NOMO-1 treated with dmso at 0.1 percent for 144 hours (cell line): ENCODE results near the gene TAB2.

ENCODE experiments used
- DNase-seq: peaks from one replicate; lab custom pipeline; 2025; ENCODE audit not compliant: unreplicated experiment; lab: John Stamatoyannopoulos, UW

Gene TAB2, protein sequence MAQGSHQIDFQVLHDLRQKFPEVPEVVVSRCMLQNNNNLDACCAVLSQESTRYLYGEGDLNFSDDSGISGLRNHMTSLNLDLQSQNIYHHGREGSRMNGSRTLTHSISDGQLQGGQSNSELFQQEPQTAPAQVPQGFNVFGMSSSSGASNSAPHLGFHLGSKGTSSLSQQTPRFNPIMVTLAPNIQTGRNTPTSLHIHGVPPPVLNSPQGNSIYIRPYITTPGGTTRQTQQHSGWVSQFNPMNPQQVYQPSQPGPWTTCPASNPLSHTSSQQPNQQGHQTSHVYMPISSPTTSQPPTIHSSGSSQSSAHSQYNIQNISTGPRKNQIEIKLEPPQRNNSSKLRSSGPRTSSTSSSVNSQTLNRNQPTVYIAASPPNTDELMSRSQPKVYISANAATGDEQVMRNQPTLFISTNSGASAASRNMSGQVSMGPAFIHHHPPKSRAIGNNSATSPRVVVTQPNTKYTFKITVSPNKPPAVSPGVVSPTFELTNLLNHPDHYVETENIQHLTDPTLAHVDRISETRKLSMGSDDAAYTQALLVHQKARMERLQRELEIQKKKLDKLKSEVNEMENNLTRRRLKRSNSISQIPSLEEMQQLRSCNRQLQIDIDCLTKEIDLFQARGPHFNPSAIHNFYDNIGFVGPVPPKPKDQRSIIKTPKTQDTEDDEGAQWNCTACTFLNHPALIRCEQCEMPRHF

DNA sequence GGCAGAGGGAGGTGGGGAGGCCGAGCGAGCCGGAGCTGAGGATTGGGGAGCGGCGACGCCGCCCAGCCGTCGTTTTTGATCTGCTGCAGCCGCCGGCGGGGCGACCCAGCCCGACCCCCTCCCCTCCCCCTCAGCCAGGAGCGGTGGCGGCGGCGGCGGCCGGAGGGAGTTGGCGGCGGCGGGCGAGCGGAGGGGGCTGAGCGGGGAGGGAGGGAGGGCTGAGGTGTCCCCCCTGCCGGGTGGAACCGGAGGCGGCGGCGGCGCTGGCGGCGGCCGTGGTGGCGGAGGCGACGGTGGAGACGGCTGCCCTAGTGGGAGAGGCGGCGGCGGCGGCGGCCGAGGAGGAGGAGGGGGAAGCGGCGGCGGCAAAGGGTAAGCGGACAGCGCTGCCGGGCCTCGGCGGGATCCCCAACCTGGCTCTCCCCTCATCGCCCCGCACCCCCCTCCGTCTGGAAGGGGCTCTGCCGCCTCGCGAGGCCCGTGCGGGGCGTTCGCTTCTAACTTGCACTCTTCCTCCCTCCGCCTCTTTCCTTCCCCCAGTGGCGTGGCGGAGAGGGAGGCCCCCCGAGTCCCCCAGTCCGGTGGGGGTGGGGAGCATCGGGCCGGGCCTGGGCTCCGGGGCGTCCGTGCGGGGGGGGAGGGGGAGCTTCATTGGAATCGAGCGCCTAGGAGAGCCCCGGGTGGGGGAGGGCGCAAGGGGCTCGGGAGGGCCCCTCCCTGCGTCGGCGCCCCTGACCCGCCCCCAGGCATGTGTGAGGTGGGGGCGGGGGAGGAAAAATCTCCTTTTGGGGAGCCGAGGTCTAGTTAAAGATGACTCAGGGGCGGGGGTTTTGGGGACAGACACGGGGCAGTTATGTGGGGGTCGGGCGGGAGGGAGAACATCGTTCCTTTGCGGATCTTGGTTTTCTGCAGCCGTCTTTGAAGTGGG is at the start of gene TAB2:
TAB2 (plus strand) TSS at position 69 of the 928 bp plus-strand sequence. CDS start 52,286 bp downstream, outside the sequence.
- DNase-seq: no peak

DNA sequence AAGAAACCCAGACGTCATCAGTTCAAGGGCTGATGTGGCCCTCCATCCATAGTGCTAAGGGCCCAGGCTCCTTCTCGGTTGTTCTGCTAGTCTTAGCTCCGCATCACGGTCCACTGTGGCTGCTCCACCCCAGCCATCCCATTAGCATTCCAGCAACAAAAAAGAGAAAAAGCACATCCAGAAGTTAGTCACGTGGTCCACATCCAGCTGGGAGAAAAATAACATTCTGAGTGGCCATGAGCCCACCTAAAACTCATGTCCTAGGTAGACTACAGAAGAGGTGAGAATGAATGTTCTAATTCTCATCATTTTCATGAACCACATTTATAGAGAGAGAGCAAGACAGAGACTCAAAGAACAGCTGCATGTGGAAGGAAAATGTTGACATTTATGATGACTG is 49.4 kb upstream of the TAB2 start:
- no peak for DNase-seq

DNA sequence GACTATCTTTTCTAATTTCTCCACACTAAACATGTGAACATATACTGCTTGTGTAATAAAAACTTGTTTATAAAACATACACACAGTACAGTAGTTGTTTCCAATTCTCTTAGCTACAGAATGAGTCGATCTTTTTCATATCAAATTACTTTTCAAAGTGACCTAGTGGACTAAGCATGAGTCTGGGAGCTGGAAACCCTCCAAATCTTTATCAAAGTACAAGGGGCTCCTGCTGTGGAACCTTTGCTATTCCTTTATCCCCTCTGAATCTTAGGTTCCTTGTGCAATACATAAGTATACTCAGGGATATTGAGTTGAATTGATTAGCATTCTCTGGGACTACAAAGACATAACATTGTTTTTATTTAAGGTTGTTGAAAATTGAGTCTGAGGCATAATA is 48.7 kb upstream of the TAB2 start:
- no peak for DNase-seq

DNA sequence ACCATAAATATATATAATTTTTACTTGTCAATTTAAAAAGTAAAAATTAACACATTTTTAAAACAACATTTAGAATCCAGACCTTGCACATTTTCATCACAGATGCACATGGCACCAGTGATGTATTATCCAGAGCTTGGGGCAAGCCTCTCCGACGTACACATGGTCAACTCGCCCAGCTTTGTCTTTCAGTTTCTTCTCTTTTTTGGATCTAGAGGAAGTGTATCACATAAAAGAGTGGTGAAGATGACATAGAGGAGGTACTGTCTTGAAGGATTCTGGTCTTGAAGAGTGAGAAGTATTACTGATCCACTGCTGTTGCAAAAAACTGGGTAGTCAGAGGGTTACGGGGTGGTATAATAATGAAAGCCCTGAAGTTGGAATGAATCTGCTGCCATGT is 46.9 kb upstream of the TAB2 start:
- no peak for DNase-seq

DNA sequence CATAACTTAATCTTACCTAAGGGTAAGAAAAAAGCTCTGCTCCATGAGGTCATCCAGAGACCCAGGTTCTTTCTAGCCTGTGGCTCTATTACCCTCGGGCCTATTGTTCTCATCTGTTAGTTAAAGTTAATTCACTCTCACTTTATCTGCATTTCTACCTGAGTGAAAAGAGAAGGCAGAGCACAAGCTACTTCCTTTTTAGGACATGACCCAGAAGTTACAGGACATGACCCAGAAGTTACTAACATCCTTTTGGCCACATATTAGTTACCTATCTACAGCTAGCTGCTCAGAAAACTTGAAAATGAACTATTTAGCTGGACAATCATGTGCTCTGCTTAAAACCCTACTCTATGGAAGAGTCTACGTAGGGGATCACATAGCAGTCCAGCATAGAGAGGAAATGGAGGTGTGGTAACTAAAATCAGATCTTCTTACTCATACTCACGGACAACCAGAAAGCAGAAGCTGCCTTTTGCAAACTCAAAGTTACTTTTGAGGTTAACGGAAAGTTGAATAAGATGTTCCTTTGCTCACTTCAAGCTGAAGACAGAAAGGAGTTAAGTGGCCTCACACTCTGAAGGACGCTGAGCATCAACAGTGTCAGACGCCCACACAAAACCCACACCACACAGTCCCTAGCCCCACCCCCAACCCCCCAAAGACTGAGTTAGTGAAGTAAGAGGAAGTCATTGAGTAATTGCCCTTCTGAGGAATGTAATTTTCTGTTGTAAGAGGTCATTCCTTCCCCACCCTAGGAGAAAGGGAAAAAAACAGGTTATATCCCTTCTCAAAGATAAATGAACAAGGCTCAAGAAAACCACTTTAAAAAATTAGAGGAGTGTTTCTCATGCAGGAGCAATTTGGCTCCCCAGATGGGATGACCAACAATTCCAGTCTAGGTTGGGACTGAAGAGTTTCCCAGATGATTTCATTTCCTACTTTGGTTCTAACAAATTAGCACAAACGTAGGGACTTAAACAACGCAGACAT is 45.9 kb upstream of the TAB2 start:
- peak; percentile 77 for DNase-seq

DNA sequence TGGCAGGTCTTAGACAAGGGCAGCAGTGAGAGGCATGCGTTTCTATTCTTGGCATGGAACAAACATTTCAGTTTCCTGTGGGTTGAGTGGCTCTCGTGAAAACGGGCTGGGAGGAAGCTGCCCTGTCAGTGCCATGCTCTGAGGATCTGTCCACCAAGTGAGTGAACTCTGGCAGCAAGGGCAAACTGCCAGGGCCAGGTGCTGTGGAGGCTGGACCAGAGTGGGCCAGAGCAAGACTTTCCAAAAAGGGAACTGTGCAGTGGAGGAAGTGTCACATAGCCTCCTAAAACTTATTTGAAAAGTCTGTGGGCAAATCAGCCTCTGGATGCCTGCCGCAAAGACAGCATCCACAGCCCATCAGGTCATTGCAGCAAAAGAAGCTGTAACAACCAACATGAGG is 44.2 kb upstream of the TAB2 start:
- peak; percentile 54 for DNase-seq

DNA sequence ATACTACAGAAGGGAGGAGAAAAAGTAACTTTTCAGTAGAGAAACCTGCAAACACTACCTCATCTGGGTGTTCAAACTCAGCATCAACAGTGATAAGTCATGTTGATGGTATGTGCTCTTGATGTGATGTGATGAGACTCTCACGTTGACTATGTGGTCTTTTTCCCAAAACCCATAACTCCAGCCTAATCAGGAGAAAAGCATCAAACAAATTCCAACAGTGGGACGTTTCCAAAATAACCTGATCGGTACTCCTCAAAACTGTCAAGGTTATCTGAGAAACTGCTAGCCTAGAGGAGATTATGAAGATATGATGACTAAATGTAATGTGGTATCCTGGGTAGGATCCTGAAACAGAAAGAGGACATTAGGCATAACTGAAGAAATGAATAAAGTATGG is 41.9 kb upstream of the TAB2 start:
- no peak for DNase-seq

DNA sequence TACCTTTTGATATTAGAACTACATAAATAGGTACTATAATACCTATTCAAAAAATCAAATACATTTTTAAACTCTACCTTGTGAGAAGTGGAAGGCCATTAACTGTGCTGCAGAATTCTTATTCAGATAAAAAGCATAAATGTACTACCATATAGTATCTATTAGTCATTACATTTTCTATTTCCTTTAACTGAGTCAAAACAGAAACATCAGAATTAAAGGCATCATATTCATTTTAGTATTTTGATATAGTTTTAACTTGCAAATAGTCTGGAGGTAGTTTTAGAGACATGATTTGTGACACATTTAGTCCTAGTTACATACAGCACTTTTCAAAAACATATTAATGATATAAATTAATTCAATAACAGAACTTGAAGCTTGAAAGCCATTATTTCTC is 39.9 kb upstream of the TAB2 start:
- DNase-seq: no peak

DNA sequence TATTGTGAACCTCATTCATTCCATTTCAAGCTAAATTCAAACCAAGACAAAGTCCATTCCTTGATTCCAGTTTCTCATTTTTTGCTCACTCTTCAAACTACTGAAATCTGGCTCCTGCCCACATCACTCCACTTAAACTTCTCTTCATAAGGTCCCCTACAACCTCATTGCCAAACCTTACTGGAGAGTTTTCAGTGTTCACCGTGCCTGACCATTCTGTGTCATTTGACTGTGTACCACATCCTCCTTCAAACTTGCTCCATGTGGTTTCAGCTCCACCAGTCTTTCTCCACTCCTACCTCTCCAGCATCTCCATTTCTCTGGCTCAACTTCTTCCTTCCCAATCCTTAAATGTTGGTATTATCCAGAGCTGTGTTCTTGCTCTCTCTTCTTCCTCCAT is 38.5 kb upstream of the TAB2 start:
- DNase-seq: no peak

DNA sequence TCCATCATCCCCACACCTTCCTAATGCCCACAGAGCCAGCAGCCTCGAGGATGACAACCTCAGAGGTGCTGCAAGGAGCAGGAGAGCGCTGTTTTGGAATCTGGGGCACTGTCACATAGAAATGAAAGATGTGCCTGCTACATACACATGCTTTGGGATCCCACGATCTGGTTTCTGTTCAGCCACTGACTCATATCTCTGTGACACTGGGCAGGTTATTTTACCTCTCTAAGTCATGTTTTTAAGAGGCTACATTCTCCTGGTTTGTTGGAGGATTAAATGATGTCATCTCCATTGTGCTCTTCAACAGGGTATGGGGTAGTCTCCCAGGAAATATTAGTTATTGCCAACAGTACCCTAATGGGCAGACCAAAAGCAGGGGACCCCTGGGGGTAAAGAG is 32.6 kb upstream of the TAB2 start:
- DNase-seq: no peak

DNA sequence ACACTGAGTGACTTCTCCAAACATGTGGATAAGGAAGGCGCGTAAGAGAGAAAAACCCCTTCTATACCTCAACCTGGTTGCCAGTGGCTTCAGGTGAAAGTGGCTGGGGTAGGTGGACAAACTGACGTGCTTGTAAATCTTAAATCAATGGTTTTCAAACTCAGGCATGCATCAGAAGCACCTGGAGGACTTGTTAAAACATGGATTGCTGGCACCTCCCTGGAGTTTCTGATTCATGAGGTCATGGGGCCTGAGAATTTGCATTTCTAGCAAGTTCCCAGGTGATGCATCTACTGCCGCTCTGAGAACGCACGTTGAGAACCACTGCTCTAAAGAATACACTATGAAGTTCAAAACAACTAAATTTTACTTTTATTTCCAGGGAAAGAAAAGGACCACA is 31.9 kb upstream of the TAB2 start:
- no peak for DNase-seq

DNA sequence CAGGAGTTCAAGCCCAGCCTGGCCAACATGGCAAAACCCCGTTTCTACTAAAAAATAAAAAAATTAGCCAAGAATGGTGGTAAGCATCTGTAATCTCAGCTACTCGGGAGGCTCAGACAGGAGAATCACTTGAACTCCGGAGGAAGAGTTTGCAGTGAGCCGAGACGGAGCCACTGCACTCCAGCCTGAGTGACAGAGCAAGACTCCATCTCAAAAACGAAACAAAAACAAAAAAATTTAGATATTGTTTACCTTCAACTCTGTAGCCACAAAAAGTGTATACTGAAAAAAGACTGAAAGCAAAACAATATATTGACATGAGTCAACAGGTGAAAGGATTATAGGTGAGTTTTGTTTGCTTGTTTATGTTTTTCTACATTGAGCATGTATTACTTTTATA is 30.6 kb upstream of the TAB2 start:
- no peak for DNase-seq

DNA sequence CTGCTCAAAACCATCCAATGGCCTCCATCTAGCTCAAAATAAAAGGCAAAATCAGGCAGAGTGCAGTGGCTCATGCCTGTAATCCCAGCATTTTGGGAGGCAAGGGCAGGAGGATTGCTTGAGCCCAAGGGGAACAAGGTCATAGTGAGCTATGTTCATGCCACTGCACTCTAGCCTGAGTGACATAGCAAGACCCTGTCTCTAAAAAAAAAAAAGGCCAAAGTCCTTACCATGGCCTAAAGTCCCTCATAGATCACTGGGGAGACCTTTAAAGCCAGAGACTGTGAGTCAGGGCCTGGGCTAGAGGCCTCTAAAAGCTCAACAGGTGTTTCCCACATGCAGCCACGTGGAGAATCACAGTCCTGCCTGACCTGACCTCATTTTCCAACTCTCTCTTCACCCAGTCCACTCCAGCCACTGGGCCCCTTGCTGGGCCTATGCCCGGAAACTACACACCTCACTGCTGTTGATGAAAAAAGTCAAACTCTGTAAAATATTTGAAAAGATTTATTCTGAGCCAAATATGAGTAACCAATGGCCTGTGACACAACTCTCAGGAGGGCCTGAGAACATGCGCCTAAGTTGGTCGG is 28.2 kb upstream of the TAB2 start:
- DNase-seq: no peak

DNA sequence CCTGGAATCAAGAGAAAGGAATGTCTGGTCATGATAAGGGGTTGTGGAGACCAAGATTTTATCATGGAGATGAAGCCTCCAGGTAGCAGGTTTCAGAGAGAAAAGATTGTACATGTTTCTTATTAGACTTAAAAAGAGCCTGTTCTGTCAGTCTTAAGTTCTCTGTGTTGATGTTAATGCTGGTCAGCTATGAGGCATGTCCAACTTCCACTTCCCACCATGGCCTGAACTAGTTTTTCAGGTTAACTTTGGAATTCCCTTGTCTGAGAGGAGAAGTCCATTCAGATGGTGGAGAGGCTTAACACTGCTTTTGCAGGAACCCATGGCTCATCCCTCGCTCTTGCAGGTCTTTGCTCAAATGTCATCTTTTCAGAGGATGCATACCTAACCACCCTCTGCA is 27.5 kb upstream of the TAB2 start:
- DNase-seq: no peak

DNA sequence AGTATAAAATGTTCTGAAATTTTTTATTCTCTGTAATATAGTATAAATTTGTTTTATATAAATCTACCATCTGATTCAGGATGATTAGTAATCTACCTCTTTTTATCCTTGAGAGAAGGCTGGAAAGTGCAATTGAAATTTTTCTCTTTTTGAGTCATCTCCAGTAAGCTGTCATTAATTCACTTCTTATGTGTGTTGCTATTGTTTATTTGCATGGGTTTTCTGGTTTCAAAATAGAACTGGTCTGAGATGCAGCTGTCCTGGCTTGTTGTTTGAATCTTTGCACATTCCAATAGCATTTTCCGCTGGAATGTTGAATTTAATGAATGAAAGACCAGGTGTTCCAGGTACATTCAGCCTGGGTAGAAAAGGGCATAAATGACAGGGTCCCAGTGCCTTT is 24.3 kb upstream of the TAB2 start:
- no peak for DNase-seq

DNA sequence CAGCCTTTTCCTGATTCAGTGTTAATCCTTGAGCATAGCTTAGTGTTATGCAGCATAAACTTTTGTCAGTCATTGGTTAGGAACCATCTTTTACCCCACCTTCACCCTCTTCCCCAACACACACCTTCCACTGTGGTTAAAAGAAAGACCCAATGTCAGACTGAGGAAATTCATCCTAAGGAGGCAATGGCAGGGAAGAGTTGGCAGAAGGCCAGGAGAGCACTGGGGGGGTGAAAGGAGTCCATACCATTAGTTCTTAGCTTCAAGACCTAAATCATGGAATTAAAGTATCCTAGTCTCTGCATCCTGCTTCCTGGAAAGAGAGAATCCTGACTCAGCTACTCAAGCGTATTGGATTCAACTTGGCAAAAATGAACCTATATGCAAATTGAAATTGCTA is 16.9 kb upstream of the TAB2 start:
- no peak for DNase-seq

DNA sequence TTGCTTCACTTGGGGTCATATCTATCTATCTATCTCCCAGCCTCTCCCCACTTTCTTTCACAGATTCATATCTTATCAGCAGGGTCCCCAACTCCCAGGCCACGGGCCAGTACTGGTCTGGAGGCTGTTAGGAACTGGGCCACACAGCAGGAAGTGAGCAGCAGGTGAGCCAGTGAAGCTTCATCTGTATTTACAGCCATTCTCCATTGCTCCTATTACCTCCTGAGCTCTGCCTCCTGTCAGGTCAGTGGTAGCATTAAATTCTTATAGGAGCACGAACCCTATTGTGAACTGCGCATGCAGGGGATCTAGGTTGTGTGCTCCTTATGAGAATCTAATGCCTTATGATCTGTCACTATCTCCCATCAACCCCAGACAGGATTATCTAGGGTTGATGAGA is 14.8 kb upstream of the TAB2 start:
- DNase-seq: no peak

DNA sequence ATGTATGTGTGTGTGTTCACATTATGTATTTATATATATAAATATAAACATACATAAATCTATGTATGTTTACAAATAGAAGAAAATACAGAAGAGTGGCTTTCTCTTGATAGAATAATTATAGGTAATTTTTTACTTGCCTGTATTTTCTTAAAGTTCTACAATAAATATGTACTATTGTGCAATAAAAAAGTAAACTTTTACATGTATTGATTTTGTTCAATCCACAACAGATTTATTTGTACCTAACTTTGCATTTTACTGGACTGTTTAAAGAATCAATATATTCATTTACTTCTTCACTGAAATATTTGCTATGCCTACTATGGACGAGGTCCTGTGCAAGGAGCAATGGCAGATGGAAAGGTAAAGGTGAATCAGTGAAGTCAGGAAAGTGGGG is 14.0 kb upstream of the TAB2 start:
- DNase-seq: no peak

DNA sequence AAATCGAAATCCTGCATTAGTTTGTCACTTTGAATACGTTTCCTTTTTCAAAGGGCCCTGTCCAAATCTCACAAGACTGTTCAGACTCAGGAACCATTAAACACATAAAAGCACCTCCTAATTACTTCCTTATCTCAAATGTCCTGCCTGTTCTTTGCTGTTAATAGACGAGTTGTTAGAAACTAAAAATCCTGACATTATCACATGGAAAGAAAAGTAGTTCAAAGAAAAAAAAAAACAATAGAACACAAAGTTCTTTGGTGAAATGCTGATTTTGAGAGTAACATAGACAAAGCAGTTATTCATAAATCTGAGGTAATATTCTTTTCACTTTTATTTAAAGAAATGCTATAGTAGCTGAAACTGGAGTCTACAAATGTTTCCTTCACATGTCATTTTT is 12.1 kb upstream of the TAB2 start:
- no peak for DNase-seq

DNA sequence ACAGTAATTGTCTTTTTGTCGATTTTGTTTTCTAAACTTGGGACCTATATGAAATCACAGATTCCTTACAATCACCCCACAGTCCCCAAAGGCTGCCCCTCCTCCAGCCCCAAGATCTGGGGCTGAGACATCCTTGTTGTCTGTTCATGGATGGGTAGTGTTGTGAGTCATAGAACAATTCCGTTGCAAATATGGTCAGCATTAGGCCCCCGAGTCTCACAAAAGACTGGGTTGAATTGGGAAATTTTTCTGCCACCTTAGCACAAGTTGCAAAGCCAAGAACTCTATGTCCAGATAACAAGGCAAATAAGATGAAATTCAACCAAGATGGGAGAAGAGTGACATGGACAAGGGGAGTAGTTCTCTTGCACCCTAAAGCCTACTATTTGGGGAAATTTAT is 10.5 kb upstream of the TAB2 start:
- no peak for DNase-seq
